Tibial artery (tissue), 4 donors: ENCODE results near the gene CDC42EP4.
A peak's percentile ranks its signal among the peaks of the same experiment; 100 is the strongest.

Experiments
- DNase-seq, 2 donors: peaks; one replicate each; pipeline ENCODE4 v3.0.0-alpha.2; 2019
- H3K27ac ChIP-seq, 2 donors: fragments of 200-600 bp; sonication (generic) in 1 of 2; 1 replicate in 1 of 2; 2 replicates in 1 of 2; pipeline ENCODE4 v1.5.1; 2018 to 2019; ENCODE audit warnings: mild to moderate bottlenecking in 1 of 2
- H3K27me3 ChIP-seq, 2 donors: fragments of 200-600 bp; sonication (generic) in 1 of 2; one replicate each; pipeline versions ENCODE4 v1.5.1 to v1.6.0; 2016 to 2019
- H3K36me3 ChIP-seq, 3 donors: fragments of 200-600 bp; sonication (generic) in 2 of 3; one replicate each; pipeline ENCODE4 v1.5.1; 2016 to 2019; ENCODE audit warnings: mild to moderate bottlenecking in 2 of 3
- H3K4me1 ChIP-seq, 4 donors: fragments of 200-600 bp; sonication (generic) in 2 of 4; 1 replicate in 3 of 4; 2 replicates in 1 of 4; pipeline ENCODE4 v1.5.1; 2016 to 2019
- H3K4me3 ChIP-seq, 2 donors: fragments of 200-600 bp; sonication (generic) in 1 of 2; 1 replicate in 1 of 2; 2 replicates in 1 of 2; pipeline ENCODE4 v1.5.1; 2018 to 2019; ENCODE audit warnings: mild to moderate bottlenecking in 2 of 2
- H3K9me3 ChIP-seq, 3 donors: fragments of 200-600 bp; sonication (generic) in 1 of 3; one replicate each; pipeline ENCODE4 v1.5.1; 2016 to 2019
- CTCF ChIP-seq, 2 experiments: fragments of 200-600 bp in 1 of 2; fragments of 450-650 bp in 1 of 2; IDR thresholded peaks; one replicate each; pipeline ENCODE4 v1.5.1; 2017 to 2019; ENCODE audit warnings: antibody characterized with exemption in 2 of 2, mild to moderate bottlenecking in 1 of 2, moderate library complexity in 1 of 2
- intact Hi-C: fragments of 100-400 bp; cut with DNase I; formaldehyde crosslinking; loops from one replicate; pipeline ENCODE4 v1.15.0; 2023; ENCODE audit warnings: low total_unique reads

CDC42EP4 gene

GRCh38 chr17:73290399-73291259 is 21.2 kb downstream of the CDC42EP4 start:
- peaks cover 7 to 10% (median 9%) of the 10 kb centered on the region in 3 donors for H3K36me3 ChIP-seq
- intact Hi-C loops: no loop called here
- H3K27me3 ChIP-seq: no peaks in the 10 kb centered on the region
- H3K4me1 ChIP-seq: peaks cover 3 to 100% (median 85%) of the 10 kb centered on the region in 4 donors
- no peak overlapping the region for H3K4me3 ChIP-seq
- no peaks in the 10 kb centered on the region for H3K9me3 ChIP-seq
- DNase-seq: no peak
- peak overlapping the region; percentile 87 to 94 for H3K27ac ChIP-seq
- no peak for TF ChIP-seq CTCF (IDR thresholded peaks at IDR 0.05)

GRCh38 chr17:73289549-73290254 is 22.1 kb downstream of the CDC42EP4 start:
- intact Hi-C loops: no loop called here

GRCh38 chr17:73288534-73289302 is 23.1 kb downstream of the CDC42EP4 start:
- intact Hi-C loops: no loop called here
- TF ChIP-seq CTCF (IDR thresholded peaks at IDR 0.05): no peak
- H3K27me3 ChIP-seq: no peaks in the 10 kb centered on the region
- no peaks in the 10 kb centered on the region for H3K9me3 ChIP-seq
- H3K27ac ChIP-seq: peak overlapping the region; percentile 87 to 94
- H3K36me3 ChIP-seq: peaks cover 12 to 27% (median 16%) of the 10 kb centered on the region in 3 donors
- peaks cover 3 to 100% (median 89%) of the 10 kb centered on the region in 4 donors for H3K4me1 ChIP-seq
- H3K4me3 ChIP-seq: no peak overlapping the region
- DNase-seq: peak; percentile 44 to 75

More at GRCh38 chr17:73289549-73290254, 22.1 kb downstream of the CDC42EP4 start:
- H3K36me3 ChIP-seq: peaks cover 12 to 20% (median 16%) of the 10 kb centered on the region in 3 donors
- peaks cover 3 to 100% (median 89%) of the 10 kb centered on the region in 4 donors for H3K4me1 ChIP-seq
- peak overlapping the region; percentile 87 to 94 for H3K27ac ChIP-seq
- no peaks in the 10 kb centered on the region for H3K9me3 ChIP-seq
- H3K27me3 ChIP-seq: no peaks in the 10 kb centered on the region
- DNase-seq: no peak
- no peak for TF ChIP-seq CTCF (IDR thresholded peaks at IDR 0.05)
- no peak overlapping the region for H3K4me3 ChIP-seq

GRCh38 chr17:73286863-73287296 is 24.9 kb downstream of the CDC42EP4 start:
- intact Hi-C loops: no loop called here
- H3K4me1 ChIP-seq: peaks cover 2 to 93% (median 78%) of the 10 kb centered on the region in 4 donors
- H3K9me3 ChIP-seq: no peaks in the 10 kb centered on the region
- no peak overlapping the region for H3K4me3 ChIP-seq
- TF ChIP-seq CTCF (IDR thresholded peaks at IDR 0.05): no peak
- H3K27me3 ChIP-seq: no peaks in the 10 kb centered on the region
- DNase-seq: peak in 1 of 2 donors; percentile 20
- peaks cover 12 to 30% (median 16%) of the 10 kb centered on the region in 3 donors for H3K36me3 ChIP-seq
- H3K27ac ChIP-seq: peak overlapping the region; percentile 33 to 40
